ENCODE results near the gene THAP12.

GRCh38 chr11:76419896-76420295 is 39.0 kb upstream of the THAP12 start:
- peak; percentile 76 for TF ChIP-seq CTCF (conservative IDR thresholded peaks at IDR 0.05; ENCODE audit: low read length)
- TF ChIP-seq EZH2phosphoT487 (IDR thresholded peaks at IDR 0.05; ENCODE audit: borderline replicate concordance), result no peak
